ENCODE results near the gene CACNA2D2. TPM values are rescaled to one million over a fixed set of nuclear protein-coding genes. Genes with fewer than 3 reads are reported as not detected.

Gene CACNA2D2
- total RNA-seq, 1 experiment from 2014 or later: 27.7 TPM

DNA sequence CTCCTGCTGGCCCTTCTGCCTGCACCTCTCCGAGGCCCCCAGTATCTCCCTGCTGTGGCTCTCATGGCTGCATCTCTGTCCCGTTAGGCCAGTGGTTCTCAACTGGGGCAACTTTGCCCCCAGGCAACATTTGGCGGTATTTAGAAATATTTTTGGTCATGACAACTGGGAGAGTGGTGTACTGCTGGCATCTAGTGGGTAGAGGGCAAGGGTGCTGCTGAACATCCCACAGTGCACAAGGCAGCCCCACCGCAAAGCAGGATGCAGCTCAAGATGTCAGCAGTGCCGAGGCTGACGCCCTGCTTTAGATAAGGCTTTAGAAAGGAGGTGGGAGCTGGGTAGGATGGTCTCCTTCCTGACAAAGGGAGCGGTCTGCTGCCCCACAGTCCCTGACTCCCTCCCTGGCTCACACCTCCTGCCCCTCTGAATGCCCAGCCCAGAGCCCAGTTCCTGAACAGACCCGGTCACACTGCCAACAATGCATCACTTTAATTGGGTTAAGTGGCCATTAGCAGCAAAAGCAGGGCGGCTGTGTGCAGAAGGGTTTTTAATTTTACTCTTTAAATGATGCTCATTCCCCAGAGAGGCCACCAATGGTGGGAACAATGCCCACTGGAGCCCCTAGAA, 75.3 kb downstream of the CACNA2D2 start:
- no peak overlapping the region for H2AFZ ChIP-seq (ENCODE audit: low read length)
- no peaks in the 10 kb centered on the region for H3K23me2 ChIP-seq (ENCODE audit: insufficient read length, low read depth, low read length, poor library complexity, severe bottlenecking)
- H3K79me2 ChIP-seq (ENCODE audit: insufficient read depth, low read length): no peaks in the 10 kb centered on the region
- no CpG with 5 or more reads among the region's 9 CpGs for WGBS (ENCODE audit: extremely low coverage, insufficient read length, low lambda C conversion rate)
- no peak overlapping the region for H3T11ph ChIP-seq (ENCODE audit: low read length)
- H2BK20ac ChIP-seq (ENCODE audit: low read depth, low read length, poor library complexity, severe bottlenecking): no peak overlapping the region
- no peaks in the 10 kb centered on the region for H3K9me3 ChIP-seq (ENCODE audit: control insufficient read depth, low read depth, low read length)
- H3K4me2 ChIP-seq (ENCODE audit: insufficient read depth, insufficient read length, low read length): no peak overlapping the region
- no peak overlapping the region for H4K91ac ChIP-seq (ENCODE audit: insufficient read length, low read depth, low read length)
- no peak for DNase-seq
- H3K4me1 ChIP-seq (ENCODE audit: insufficient read depth, low read length): no peaks in the 10 kb centered on the region
- H3K27me3 ChIP-seq (ENCODE audit: insufficient read depth, low read length): no peaks in the 10 kb centered on the region
- H3K23ac ChIP-seq (ENCODE audit: insufficient read length, low read depth, low read length): no peak overlapping the region
- H3K56ac ChIP-seq (ENCODE audit: insufficient read length, low read depth, low read length): no peak overlapping the region
- Mint-ChIP-seq H3K27me3 (ENCODE audit: low read depth) (no peaks in the 10 kb centered on the region), H3K36me3 (ENCODE audit: insufficient read depth in 1 of 3, low read depth in 3 of 3) (no peaks in the 10 kb centered on the region; a peak in 1 of 7 replicates), H3K4me3 (no peak overlapping the region; a peak in 1 of 5 replicates), H3K9me3 (no peaks in the 10 kb centered on the region; a peak in 1 of 5 replicates), H3K4me1 (peaks cover 10 to 17% of the 10 kb centered on the region in 2 experiments), H3K27ac (peak overlapping the region in 2 of 3 experiments; percentile 28 to 81; a peak in 1 of 7 replicates)
- TF ChIP-seq, protein P1, sequence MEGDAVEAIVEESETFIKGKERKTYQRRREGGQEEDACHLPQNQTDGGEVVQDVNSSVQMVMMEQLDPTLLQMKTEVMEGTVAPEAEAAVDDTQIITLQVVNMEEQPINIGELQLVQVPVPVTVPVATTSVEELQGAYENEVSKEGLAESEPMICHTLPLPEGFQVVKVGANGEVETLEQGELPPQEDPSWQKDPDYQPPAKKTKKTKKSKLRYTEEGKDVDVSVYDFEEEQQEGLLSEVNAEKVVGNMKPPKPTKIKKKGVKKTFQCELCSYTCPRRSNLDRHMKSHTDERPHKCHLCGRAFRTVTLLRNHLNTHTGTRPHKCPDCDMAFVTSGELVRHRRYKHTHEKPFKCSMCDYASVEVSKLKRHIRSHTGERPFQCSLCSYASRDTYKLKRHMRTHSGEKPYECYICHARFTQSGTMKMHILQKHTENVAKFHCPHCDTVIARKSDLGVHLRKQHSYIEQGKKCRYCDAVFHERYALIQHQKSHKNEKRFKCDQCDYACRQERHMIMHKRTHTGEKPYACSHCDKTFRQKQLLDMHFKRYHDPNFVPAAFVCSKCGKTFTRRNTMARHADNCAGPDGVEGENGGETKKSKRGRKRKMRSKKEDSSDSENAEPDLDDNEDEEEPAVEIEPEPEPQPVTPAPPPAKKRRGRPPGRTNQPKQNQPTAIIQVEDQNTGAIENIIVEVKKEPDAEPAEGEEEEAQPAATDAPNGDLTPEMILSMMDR (conservative IDR thresholded peaks at IDR 0.05): no peak
- H2BK5ac ChIP-seq (ENCODE audit: insufficient read length, low read length): no peak overlapping the region
- no peaks in the 10 kb centered on the region for H3K79me1 ChIP-seq (ENCODE audit: insufficient read depth, low read depth, low read length, poor library complexity, severe bottlenecking)
- no peak overlapping the region for H3K27ac ChIP-seq (ENCODE audit: insufficient read length, low read depth, low read length)
- H4K20me1 ChIP-seq (ENCODE audit: control insufficient read depth, insufficient read depth, insufficient read length): no peaks in the 10 kb centered on the region
- no peak overlapping the region for H2AK5ac ChIP-seq (ENCODE audit: insufficient read length, low read length)
- H2BK15ac ChIP-seq (ENCODE audit: low read depth, low read length): no peak overlapping the region
- H3K4ac ChIP-seq (ENCODE audit: low read depth, low read length): no peak overlapping the region
- no peak overlapping the region for H2BK120ac ChIP-seq (ENCODE audit: low read depth, low read length, poor library complexity, severe bottlenecking)
- no peak overlapping the region; the same call in 1 of the 2 replicates for H3K14ac ChIP-seq (ENCODE audit: insufficient read depth, low read length)
- H4K8ac ChIP-seq (replicated peaks; ENCODE audit: insufficient read length, low read depth, low read length): no peak overlapping the region
- H3K9ac ChIP-seq (ENCODE audit: extremely low read depth, insufficient read length, low read length): no peak overlapping the region
- no peak overlapping the region for H3K18ac ChIP-seq (ENCODE audit: insufficient read length, low read depth, low read length)
- H2BK12ac ChIP-seq (ENCODE audit: insufficient read length, low read depth, low read length): no peak overlapping the region
- H4K5ac ChIP-seq (ENCODE audit: insufficient read length, low read depth, low read length): no peak overlapping the region
